ENCODE measurements around the gene TPBG.
A peak's percentile ranks its signal among the peaks of the same experiment; 100 is the strongest.

TPBG gene, protein sequence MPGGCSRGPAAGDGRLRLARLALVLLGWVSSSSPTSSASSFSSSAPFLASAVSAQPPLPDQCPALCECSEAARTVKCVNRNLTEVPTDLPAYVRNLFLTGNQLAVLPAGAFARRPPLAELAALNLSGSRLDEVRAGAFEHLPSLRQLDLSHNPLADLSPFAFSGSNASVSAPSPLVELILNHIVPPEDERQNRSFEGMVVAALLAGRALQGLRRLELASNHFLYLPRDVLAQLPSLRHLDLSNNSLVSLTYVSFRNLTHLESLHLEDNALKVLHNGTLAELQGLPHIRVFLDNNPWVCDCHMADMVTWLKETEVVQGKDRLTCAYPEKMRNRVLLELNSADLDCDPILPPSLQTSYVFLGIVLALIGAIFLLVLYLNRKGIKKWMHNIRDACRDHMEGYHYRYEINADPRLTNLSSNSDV

GRCh38 chr6:82363428-82364086 is at the start of gene TPBG:
TPBG (plus strand) TSS chr6:82363817; CDS start chr6:82364962, 1,145 bp downstream.
- H3K4me3 ChIP-seq (ENCODE audit: low read depth, low read length), result peak within 1 kb of the TSS; percentile 82
- peak; percentile 67 for DNase-seq (ENCODE audit: low read depth)
- TF ChIP-seq, protein P1, sequence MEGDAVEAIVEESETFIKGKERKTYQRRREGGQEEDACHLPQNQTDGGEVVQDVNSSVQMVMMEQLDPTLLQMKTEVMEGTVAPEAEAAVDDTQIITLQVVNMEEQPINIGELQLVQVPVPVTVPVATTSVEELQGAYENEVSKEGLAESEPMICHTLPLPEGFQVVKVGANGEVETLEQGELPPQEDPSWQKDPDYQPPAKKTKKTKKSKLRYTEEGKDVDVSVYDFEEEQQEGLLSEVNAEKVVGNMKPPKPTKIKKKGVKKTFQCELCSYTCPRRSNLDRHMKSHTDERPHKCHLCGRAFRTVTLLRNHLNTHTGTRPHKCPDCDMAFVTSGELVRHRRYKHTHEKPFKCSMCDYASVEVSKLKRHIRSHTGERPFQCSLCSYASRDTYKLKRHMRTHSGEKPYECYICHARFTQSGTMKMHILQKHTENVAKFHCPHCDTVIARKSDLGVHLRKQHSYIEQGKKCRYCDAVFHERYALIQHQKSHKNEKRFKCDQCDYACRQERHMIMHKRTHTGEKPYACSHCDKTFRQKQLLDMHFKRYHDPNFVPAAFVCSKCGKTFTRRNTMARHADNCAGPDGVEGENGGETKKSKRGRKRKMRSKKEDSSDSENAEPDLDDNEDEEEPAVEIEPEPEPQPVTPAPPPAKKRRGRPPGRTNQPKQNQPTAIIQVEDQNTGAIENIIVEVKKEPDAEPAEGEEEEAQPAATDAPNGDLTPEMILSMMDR (conservative IDR thresholded peaks at IDR 0.05; ENCODE audit: low read depth, low read length), result peak; percentile 58

- no peak for DNase-seq (ENCODE audit: low read depth)
- no peak overlapping the region for H3K4me3 ChIP-seq (ENCODE audit: low read depth, low read length)
- TF ChIP-seq, protein P1 (conservative IDR thresholded peaks at IDR 0.05; ENCODE audit: low read depth, low read length), result no peak
Measured at GRCh38 chr6:82322386-82322785, 41.2 kb upstream of the TPBG start.

GRCh38 chr6:82329766-82330165 is 33.9 kb upstream of the TPBG start:
- TF ChIP-seq, protein P1 (conservative IDR thresholded peaks at IDR 0.05; ENCODE audit: low read depth, low read length), result no peak
- H3K4me3 ChIP-seq (ENCODE audit: low read depth, low read length), result no peak overlapping the region
- DNase-seq (ENCODE audit: low read depth), result no peak

DNA sequence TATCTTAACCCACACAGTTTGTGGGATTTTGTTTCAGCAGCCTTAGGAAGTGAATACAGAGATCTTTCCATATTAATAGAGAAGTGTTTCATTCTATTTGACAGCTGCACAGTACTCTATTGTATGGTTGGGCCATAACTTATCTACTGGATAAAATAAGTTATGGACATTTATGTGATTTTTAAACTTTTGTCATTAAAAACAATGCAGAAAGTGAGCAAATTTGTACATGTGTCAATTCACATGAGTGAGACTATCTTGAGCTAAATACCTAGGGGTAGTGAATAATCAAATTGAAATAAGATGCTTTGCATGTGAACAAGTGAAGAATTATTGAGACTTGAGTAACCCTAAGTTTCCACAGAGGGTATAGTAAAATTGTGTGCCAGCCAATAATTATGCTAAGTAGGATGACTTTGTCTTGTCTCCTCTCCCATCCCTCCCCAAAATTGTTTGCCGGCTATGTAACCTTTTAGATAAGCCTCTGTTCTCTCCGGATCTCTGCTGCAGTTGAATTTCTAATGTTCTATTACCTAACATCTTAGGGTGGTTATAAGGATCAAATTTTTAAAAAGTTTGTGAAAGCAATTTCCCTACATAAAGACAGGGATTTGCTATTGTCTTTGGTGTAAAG is 33.3 kb upstream of the TPBG start:
- DNase-seq (ENCODE audit: low read depth), result no peak
- TF ChIP-seq, protein P1 (conservative IDR thresholded peaks at IDR 0.05; ENCODE audit: low read depth, low read length), result no peak
- no peak overlapping the region for H3K4me3 ChIP-seq (ENCODE audit: low read depth, low read length)

- TF ChIP-seq, protein P1 (conservative IDR thresholded peaks at IDR 0.05; ENCODE audit: low read depth, low read length), result peak; percentile 56
- peak; percentile 62 for DNase-seq (ENCODE audit: low read depth)
- no peak overlapping the region for H3K4me3 ChIP-seq (ENCODE audit: low read depth, low read length)
Measured at GRCh38 chr6:82331031-82331773, 32.4 kb upstream of the TPBG start.

DNA sequence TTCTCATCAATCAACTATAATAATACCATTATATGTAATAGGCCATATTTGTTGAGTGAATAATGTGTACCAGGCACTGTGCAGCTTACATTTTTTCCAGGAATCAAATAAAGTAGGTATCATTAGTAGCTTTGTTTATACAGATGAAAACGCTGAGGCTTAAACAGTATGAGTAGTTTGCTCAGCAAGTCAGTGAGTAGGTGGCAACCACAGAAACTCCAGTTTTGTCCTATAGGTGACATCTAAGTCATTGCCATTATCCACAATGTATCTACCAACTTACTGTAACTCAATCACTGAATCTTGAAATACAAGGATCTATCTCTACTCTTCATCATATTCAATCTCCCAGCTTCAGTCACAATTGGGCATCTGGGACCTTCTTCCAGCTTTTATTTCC is 29.8 kb upstream of the TPBG start:
- TF ChIP-seq, protein P1 (conservative IDR thresholded peaks at IDR 0.05; ENCODE audit: low read depth, low read length), result no peak
- DNase-seq (ENCODE audit: low read depth), result no peak

More for the DNA sequence above, 29.8 kb upstream of the TPBG start:
- no peak overlapping the region for H3K4me3 ChIP-seq (ENCODE audit: low read depth, low read length)

Measured in choroid plexus epithelial cell (primary cell).